GM10847 (cell line): ENCODE results near the gene L1CAM.

ENCODE experiments used
- POLR2A ChIP-seq: IDR thresholded peaks from 2 replicates; pipeline ENCODE4 v1.6.1; 2011; ENCODE audit not compliant: insufficient read length; ENCODE audit errors: extremely low read depth

Gene L1CAM

DNA sequence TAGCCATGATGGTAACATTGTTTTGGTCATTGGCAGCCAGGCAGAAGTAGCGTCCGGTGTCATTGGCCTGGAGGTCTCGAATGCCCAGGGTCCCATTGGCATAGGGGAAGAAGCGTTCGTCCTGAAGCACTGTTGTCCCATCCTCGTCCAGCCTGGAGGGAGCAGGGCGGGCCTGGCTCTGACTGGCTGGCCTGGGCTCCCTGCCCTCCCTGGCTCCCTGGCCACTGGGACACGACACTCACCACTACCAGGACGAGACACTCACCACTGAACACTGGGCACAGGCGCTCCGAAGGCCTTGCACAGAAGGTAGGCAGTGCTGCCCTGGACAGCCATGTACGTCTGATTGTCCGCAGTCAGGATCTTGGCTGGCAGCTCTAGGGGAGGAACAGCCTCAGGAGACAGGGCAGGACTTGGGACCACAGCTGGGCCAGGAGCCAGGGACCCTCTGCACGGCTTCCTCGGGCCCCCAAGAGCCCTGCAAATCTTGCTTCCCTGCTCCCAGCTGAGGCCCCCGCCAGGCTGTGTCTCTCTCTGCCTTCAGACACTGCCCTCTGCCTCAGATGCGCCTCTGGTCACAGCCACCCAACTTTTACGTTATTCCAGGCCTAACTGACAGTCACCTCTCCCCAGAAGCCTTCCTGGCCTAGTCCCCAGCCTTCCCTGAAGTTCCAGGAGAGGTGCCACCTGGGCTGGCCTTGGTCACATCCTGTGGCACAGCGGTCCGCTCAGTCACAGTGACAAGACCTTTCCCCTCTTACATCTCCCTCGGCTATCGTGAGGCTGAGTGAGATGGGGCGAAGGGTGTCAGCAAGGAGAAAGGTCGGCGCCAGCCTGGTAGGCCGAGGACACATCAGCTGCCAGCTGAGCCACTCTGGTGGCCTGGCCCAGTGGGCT is 17.1 kb downstream of the L1CAM start:
- no peak for TF ChIP-seq POLR2A

DNA sequence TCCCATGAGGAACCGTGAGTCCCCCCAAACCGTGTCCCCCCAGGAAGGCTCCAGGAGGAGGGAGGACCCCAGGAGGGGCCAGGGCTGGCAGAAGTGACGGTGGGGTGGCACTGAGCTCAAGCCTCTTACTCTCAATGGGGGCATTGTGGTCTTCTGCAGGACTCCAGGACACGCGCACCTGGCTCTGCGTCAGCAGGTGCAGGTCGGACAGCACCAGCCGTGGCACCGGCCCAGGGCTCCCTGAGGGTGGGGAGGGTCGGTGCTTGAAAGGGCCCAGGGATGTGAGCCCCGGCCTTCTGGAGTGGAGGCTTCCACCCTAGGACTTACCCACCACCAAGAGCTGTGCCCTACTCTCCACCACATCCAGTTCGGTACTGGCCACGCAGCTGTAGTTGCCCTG is 18.3 kb downstream of the L1CAM start:
- no peak for TF ChIP-seq POLR2A

DNA sequence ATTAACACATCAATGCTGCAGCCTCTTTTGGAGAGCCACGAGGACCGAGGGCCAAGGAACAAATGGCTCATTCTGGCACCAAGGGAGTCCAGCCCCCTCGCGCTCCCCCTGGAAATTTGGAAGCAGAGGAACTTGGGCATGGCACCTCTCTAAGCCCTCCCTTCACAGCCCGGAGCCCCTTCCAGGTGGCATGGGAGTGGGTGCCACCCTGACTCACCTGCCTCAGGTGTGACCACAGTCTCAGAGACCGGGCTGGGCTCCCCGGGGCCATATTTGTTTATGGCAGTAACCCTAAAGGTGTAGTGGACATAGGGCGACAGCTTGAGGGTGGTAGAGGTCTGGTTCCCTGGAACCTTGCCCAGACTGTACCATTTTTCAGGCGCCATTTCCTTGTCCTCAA is 18.8 kb downstream of the L1CAM start:
- no peak for TF ChIP-seq POLR2A

DNA sequence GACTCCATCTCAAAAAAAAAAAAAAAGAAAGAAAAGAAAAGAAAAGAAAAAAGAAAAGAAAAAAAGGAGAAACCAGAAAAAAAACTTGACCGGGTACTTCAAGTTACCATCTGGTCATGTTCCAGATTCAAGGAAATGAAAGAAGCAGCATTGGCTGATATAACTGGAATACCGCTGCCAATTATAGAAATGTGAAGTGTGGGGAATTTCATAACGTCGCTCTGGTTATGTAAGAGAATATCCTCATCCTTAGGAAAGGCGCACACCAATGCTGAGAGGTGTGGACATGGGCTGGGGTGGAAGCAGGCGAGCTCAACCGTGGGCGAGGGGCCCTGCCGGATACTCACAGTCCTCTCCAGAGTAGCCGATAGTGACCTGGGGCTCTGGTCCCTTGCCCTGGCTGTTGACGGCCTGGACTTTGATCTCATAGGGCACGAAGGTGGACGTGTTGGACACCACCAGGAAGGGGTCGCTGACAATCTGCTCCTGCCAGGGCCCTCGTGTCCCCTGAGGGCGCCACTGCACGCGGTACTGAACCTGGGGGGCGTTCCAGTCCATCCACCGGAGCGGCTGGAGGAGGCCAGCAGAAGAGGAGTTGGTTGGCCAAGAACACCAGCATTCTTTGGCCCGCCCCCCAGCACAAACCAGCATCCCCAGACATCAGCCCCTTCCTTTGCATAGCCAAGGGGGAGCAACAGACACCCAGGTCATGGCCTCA is 19.5 kb downstream of the L1CAM start:
- TF ChIP-seq POLR2A, result no peak

DNA sequence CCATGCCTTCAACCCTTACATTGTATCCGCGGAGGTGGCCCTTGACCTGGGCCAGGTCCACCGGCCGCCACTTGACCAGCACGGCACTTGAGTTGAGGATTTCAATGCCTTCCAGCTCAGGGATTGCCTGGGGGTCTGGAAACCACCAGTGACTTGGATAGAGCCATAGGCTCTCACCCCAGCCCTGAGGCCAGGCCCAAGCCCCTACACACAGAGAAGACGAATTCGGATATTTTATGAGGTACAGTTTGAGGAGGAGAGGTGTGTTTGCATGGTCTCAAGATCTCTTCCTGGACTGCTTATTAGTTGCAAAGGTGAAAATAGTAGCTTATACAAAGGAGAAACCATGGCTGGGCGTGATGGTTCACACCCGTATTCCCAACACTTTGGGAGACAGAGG is 20.3 kb downstream of the L1CAM start:
- TF ChIP-seq POLR2A, result no peak

DNA sequence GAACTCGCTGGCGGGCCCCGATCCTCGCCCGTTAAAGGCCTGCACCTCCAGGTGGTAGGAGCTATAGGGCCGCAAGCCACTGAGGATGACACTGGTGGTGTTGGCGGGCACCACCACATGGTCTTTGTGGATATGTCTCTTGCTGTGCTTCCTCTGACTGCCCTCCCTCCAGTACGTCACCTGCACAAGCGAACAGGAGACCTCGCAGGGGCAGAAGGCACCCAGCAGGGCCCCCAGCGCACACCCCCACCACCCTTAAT is 20.7 kb downstream of the L1CAM start:
- TF ChIP-seq POLR2A, result no peak

DNA sequence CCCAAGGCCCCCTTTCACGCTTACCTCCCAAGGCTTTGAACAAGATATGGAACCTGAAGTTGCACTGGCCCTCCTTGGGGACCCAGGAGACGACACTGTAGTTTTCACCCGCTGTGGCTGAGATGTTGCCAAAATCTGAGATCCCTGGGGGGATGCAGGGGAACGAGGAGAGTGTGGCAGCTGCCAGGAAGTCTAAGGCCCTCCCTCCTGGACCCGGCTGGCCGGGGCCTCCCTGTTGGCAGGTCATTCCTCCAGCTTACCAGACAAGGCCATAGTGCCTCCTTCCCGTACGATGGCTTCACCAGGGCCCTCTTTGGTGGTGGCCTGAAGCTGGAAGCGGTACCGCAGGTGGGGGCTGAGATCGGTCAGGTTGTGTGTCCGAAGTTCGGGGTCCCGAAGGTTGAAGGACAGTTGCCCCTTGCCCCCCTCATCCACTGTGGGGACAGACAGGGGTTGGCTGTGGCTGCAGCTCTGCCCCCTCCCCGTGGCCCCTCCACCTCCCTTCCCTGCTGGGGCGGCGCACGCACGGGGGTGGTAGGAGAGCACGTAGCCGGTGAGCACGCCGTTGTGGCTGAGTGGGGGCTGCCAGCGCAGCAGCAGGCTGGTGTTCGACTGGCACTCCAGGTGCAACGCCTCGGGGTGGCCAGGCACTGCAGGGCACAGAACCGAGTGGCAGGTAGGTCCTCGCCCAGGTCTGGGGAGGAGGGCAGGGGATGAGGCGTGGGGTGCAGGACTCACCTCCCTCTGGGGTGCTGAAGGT is 21.2 kb downstream of the L1CAM start:
- no peak for TF ChIP-seq POLR2A

DNA sequence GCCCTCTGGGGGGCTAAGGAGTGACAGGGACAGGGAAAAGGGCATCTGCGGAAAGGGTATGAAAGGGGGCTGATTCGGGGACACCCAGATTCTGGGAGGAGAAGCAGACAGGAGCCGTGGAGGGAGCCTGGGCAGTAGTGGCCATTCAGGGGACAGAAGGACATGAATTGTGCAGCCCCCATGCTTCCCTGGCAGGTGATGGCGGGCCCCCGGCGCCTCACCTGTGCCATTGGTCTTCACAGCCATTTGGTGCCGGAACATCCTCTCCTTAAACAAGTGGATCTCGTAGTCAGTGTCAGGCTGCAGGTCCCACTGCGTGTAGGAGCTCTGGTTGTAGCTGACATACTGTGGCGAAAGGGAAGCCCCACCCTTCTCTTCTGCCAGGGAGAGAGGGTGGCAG is 21.9 kb downstream of the L1CAM start:
- TF ChIP-seq POLR2A, result no peak

DNA sequence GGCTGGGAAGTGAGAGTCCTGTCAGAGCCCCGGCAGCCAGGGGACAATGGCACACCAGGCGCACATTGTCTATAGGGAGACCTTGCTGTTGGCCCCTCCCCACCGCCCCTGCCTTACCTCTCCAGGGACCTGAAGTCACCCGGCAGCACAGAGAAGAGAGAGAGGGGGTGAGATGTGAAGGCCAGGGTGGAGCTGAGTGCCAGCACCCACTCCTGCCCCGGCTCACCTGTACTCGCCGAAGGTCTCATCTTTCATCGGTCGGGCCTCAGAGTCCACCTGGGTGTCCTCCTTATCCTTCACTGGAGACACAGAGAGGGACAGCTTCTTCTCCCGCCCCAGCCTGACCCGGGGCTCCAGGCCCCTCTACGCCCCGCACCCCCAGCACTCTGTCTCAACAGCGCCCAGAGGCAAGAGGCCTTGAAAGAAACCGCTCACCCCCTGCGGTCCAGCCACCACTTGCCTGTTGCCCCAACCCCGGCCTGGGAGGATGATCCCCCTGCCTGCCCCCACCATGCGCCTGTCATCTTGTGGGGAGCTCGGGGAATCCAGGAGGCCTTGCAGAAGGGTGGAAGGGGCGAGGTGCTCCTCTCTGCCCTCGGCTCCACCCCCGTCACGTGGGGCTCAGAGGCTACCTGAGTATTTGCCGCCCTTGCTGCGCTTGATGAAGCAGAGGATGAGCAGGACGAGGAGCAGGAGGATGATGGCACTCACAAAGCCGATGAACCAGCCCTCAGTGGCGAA is 22.6 kb downstream of the L1CAM start:
- no peak for TF ChIP-seq POLR2A

DNA sequence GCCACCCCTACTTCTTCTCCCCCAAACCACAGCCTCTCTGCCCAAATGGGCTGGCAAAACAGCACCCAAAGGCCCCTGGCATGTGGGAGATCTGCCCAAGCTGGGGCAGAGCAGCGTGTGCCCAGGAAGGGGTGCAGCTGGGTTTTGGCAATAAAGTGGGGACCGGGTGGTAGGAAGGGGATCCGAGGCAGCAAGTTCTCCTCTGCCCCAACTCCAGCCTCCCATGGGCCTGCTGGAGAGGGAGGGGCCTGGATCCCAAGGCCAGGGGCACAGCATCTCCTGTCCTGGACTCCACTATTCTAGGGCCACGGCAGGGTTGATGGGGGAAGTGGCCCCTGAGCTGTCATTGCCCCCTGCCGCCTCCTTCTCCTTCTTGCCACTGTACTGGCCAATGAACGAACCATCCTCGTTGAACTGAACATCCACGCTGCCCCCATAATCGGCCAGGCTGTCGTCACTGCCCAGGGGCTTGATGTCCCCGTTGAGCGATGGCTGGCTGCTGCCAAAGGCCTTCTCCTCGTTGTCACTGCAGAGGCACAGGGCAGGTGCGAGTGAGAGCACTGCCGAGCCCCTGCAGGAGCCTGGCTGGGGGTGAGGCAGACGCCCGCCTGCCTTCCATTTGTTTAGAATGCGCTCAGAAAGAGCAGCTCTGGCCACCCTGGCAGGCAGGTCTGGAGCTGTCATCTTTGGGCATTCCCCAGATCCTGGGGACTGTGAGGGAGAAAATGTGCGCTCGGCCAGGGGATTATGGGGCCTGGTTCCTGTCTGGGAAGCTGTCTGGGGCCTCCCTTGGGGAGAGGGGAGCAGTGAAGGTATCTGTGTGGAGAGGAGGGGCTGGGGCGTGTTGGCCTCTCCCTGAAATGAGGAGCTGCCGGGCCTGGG is 23.4 kb downstream of the L1CAM start:
- TF ChIP-seq POLR2A, result no peak

DNA sequence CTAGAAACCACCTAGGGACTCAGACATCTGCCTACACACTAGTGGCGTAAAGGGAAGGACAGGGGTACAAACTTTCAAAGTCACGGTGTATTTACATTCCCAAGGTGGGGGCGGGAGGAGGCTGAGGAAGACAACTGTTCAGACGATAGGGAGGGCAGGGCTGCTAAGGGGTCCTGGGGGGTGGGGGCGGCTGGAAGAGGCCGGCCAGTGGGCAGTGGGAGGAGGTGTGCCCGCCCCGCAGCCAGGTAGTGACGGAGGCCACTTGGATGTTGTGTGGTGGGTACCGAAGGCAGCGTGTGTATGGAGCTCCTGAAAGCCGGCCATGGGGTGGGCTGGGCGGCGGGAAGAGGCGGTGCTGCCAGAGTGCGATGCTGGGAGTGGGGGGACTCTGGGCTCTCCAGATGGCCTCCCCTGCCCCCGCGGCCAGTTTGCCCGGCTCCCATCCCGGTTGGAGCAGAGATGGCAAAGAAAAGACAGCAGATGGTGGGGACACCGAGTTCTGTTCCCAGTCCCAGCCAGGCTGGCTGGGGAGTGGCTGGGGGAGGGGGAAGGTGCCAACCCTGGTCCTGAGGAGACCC is 24.2 kb downstream of the L1CAM start:
- no peak for TF ChIP-seq POLR2A

DNA sequence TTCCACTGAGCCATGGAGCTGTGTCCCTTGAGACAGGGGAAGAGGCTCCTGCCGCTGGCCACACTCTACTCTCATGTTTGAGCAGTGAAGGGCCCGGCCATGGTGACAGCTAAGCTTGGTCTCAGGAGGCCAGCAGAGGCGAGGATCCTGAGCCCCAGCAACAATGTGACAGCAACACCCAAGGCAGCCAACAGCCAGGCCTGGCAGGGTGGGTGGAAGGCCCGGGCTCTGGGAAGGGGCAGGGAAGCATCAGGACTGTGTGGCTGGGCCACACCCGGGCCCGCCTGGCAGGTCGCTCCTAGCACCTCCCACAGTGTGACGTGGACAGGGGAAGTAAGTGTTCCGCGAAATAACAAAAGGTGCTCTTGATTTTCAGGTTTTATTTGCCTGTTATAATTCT is 24.8 kb downstream of the L1CAM start:
- TF ChIP-seq POLR2A, result no peak

DNA sequence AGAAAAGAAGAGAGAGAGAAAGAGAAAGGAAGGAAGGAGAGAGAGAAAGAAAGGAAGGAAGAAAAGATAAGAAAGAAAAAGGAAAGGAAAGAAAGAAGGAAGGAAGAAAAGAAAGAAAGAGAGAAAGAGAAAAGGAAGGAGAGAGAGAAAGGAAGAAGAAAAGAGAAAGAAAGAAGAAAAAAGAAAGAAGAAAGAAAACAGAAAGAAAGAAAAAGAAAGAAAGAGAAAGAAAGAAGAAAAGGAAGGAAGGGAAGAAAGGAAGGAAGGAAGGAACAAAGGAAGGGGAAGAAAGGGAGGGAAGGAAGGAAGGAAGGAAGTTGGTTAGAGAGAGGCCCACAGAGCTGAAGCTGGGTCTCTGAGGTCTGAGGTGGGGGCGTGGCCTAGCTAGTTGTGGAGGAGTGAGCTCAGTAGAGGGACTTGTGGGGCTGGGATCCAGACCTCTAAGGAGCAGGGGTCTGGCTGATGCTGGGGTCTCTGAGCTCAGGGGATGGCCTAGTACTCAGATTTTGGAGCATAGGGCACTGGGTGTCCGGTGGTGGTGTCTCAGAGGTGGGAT is 28.5 kb downstream of the L1CAM start:
- no peak for TF ChIP-seq POLR2A

DNA sequence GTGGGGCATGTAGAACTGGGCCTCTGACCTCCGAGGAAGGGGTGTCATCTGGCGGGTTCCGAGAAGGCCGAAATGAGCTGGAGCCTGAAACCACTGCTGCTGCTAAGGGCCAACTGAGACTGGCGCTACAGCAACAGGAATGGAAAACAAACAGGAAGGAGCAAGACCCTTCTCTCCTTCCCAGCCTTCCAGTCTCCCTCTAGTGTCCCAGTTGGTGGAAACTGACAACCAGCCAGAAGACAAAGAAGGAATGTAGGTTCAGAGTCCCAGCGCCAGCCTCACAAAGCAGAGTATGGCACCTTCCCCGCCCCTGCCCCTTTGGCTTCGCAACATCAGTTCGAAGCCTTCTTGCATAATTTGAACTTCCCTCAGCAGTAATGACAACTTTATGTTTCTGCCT is 31.3 kb downstream of the L1CAM start:
- TF ChIP-seq POLR2A, result no peak
